Neutrophil (primary cell): ENCODE results near the gene SMAD9.

ENCODE experiments used
- H3K27ac ChIP-seq: fragments of 200-600 bp; sonication (generic); 2 replicates; pipeline ENCODE4 v1.5.1; 2016; ENCODE audit warnings: mild to moderate bottlenecking, moderate library complexity
- H3K27me3 ChIP-seq: fragments of 200-600 bp; sonication (generic); 2 replicates; pipeline ENCODE4 v1.6.0; 2016; ENCODE audit warnings: mild to moderate bottlenecking
- H3K36me3 ChIP-seq: fragments of 200-600 bp; sonication (generic); 2 replicates; pipeline ENCODE4 v1.5.1; 2017
- H3K4me1 ChIP-seq, 2 experiments: fragments of 200-600 bp in 1 of 2; sonication (generic) in 1 of 2; 1 replicate in 1 of 2; 2 replicates in 1 of 2; pipeline versions ENCODE4 v1.5.1 to v1.6.1; 2013 to 2016; ENCODE audit warnings: low read depth in 1 of 2, low read length in 1 of 2, mild to moderate bottlenecking in 1 of 2, moderate library complexity in 1 of 2; ENCODE audit not compliant: control insufficient read depth in 1 of 2, insufficient read depth in 1 of 2
- H3K4me3 ChIP-seq, 2 experiments: fragments of 200-600 bp in 1 of 2; sonication (generic) in 1 of 2; 1 replicate in 1 of 2; 2 replicates in 1 of 2; pipeline ENCODE4 v1.5.1; 2013 to 2016; ENCODE audit warnings: low read depth in 1 of 2, low read length in 1 of 2, mild to moderate bottlenecking in 1 of 2, moderate library complexity in 1 of 2
- H3K9me3 ChIP-seq: fragments of 200-600 bp; sonication (generic); 2 replicates; pipeline ENCODE4 v1.5.1; 2016
- TF ChIP-seq, protein P1 (sequence below): fragments of 200-600 bp; sonication (generic); IDR thresholded peaks from 2 replicates; pipeline ENCODE4 v1.5.1; 2016; ENCODE audit warnings: antibody characterized with exemption

SMAD9 gene

DNA sequence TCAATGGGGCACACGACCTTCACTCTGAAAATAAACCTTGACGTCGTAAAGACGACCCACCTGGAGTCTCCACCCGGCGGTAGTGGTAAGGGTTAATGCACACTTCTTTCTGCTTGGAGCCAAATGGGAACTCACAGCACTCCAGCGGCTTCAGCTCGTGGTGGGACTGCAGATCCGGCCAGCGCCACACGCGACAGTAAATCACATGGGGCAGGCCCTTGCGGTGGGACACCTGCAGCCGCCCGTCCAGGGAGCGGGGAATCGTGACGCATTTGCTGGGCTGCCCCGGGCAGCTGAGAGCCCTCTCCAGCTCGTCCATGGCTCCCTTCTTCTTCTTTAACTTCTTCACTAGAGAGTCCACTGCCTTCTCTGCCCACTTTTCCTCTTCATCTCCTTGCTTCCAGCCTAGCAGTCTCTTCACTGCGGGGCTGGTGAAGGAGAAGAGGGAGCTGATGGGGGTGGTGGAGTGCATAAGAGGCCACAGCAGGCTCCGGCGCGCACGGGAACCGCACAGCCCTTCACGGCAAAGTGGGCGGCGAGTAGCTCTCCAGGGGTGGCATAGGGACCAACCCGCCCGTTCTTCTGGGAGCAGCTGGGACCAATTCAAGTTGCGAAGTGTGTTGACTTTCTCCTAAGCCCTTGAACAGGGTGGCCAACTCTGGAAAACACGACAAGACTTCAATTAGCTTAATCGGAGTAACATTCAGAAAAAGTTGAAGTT is 40.7 kb downstream of the SMAD9 start:
- Histone ChIP-seq H3K4me3 (no peak overlapping the region), H3K27me3 (no peaks in the 10 kb centered on the region), H3K4me1 (peaks cover 0 to 2% of the 10 kb centered on the region in 2 experiments), H3K9me3 (no peaks in the 10 kb centered on the region), H3K36me3 (no peaks in the 10 kb centered on the region), H3K27ac (no peak overlapping the region)
- TF ChIP-seq, protein P1, sequence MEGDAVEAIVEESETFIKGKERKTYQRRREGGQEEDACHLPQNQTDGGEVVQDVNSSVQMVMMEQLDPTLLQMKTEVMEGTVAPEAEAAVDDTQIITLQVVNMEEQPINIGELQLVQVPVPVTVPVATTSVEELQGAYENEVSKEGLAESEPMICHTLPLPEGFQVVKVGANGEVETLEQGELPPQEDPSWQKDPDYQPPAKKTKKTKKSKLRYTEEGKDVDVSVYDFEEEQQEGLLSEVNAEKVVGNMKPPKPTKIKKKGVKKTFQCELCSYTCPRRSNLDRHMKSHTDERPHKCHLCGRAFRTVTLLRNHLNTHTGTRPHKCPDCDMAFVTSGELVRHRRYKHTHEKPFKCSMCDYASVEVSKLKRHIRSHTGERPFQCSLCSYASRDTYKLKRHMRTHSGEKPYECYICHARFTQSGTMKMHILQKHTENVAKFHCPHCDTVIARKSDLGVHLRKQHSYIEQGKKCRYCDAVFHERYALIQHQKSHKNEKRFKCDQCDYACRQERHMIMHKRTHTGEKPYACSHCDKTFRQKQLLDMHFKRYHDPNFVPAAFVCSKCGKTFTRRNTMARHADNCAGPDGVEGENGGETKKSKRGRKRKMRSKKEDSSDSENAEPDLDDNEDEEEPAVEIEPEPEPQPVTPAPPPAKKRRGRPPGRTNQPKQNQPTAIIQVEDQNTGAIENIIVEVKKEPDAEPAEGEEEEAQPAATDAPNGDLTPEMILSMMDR, result no peak

DNA sequence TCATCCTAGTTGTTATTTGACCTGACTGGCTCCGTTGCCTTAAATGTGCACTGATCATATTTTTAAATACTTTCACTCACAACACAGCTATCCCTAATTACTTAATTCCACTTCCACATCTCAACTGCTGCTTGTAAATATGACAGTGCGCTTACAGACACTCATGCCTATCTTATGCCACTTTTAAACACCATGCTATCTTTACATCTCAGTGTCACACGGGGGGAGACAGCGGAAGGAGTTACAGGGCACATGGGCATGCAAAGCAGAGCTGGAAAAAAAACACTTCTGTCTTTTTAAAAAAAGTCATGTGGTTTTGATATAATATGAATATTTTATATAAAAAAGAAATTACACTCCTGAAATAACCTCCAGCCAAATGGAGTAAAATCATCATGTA is 44.1 kb downstream of the SMAD9 start:
- Histone ChIP-seq H3K27ac (no peak overlapping the region), H3K9me3 (no peaks in the 10 kb centered on the region), H3K36me3 (no peaks in the 10 kb centered on the region), H3K27me3 (no peaks in the 10 kb centered on the region), H3K4me3 (no peak overlapping the region), H3K4me1 (peaks cover 7 to 19% of the 10 kb centered on the region in 2 experiments)
- TF ChIP-seq, protein P1, result no peak

DNA sequence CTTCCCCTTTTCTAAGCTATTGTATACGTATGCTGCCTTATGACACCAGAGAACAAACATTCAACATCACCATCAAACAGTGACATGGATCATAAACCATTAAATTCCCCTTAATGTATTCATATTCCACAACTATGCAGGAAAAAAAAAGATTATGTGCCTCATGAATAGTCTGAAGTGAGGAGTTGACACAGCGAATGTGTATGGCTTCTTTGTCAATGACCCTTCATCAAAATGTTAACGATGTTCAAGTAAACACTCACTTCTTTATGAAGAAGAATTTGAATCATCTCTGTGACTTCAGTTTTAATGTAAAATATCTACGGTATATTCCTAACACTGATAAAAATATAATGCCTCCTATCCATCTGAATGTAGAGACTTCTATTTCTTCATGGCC is 44.6 kb downstream of the SMAD9 start:
- TF ChIP-seq, protein P1, result no peak
- H3K4me1 ChIP-seq, result peaks cover 12 to 25% of the 10 kb centered on the region in 2 experiments
- H3K36me3 ChIP-seq, result no peaks in the 10 kb centered on the region
- H3K27ac ChIP-seq, result no peak overlapping the region
- no peak overlapping the region for H3K4me3 ChIP-seq
- H3K9me3 ChIP-seq, result no peaks in the 10 kb centered on the region
- no peaks in the 10 kb centered on the region for H3K27me3 ChIP-seq

DNA sequence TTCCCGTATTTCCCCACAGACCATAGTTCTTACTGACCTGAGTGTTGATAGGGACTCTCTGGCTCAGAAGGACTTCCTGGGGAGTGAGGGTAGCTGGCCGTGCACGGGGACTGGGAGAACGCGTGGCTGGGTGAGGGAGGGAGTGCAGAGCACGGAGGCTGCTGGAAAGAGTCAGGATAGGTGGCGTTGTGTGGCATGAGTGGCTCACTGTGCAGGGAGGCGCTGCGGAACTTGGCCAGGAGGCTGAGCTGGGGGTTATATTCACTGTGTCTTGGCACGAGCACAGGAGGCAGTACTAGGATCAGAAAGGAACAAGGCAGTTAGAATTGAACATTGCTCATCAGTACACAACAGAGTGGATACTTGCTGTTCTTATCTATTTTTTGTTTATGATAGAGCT is 47.4 kb downstream of the SMAD9 start:
- Histone ChIP-seq H3K4me1 (peaks cover 40 to 53% of the 10 kb centered on the region in 2 experiments), H3K4me3 (no peak overlapping the region), H3K27me3 (no peaks in the 10 kb centered on the region), H3K27ac (no peak overlapping the region), H3K36me3 (no peaks in the 10 kb centered on the region), H3K9me3 (no peaks in the 10 kb centered on the region)
- TF ChIP-seq, protein P1, result no peak

DNA sequence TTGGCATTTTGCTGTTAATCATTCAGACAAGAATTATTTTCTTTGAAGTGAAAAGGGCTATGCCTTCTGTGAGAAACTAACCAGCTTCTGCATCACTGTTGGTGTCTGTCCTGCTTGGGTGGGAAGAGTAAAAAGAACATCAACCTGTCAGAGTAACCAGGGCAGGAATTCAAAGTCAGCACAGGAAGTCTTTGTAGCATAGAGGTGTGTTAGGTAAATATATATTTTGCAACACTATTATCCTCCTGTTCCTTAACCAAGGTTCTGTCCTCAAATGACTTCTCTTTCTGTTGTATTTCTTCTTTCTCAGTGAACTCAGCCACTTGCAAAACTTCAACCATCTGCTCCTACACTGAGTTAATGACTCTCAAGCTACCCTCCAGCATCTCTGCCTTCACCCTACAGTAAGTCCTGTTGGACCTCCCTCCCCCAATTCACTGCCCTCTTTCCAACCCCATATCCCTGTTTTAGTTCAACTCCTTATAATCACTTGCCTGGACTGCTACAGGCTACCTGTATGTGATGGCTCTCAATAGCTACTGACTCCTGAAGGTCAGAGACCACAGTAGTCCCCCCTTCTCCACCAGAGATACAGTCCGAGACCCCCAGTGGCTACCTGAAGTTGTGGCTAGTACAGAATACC is 49.9 kb downstream of the SMAD9 start:
- no peaks in the 10 kb centered on the region for H3K9me3 ChIP-seq
- H3K36me3 ChIP-seq, result no peaks in the 10 kb centered on the region
- peaks cover 65 to 77% of the 10 kb centered on the region in 2 experiments for H3K4me1 ChIP-seq
- peak overlapping the region in 1 of 2 experiments; percentile 25 for H3K4me3 ChIP-seq
- H3K27me3 ChIP-seq, result no peaks in the 10 kb centered on the region
- H3K27ac ChIP-seq, result peak overlapping the region; percentile 82
- TF ChIP-seq, protein P1, result no peak
